Motor neuron (in vitro differentiated cells): ENCODE measurements around the gene CUL4A. TPM values are rescaled to one million over a fixed set of nuclear protein-coding genes. Genes with fewer than 3 reads are reported as not detected.
"Not testable (repeated sequence)": the region's sequence is repeated elsewhere in the genome, so short reads cannot be mapped to it uniquely, and the experiment has no call there.

Experiments
- ATAC-seq, 8 experiments: fragments of 200-7000 bp; cut with Tn5 transposase; replicated peaks in 6 of 8; 2 replicates each; pipeline ENCODE4 v1.8.0; 2021; ENCODE audit warnings: mild to moderate bottlenecking in 8 of 8, moderate library complexity in 8 of 8
- H3K27ac ChIP-seq, 2 donors: fragments of 250-450 bp; sonication (Bioruptor Pico); 2 replicates each; pipeline ENCODE4 v1.9.0; 2021; ENCODE audit warnings: antibody characterized with exemption in 2 of 2, mild to moderate bottlenecking in 2 of 2, moderate library complexity in 1 of 2
- H3K4me1 ChIP-seq, 2 donors: fragments of 250-450 bp; sonication (Bioruptor Pico); replicated peaks in 1 of 2; 2 replicates each; pipeline ENCODE4 v1.6.1; 2021; ENCODE audit warnings: antibody characterized with exemption in 2 of 2, mild to moderate bottlenecking in 2 of 2, moderate library complexity in 1 of 2
- H3K4me3 ChIP-seq, 5 donors: fragments of 250-450 bp; sonication (Bioruptor Pico); 2 replicates each; pipeline ENCODE4 v1.9.0; 2021; ENCODE audit warnings: antibody characterized with exemption in 5 of 5, mild to moderate bottlenecking in 5 of 5, moderate library complexity in 4 of 5
- WGBS, 10 experiments: fragments of 450-650 bp; shearing (Covaris generic); methylation state at CpG; one replicate each; pipeline ENCODE4 v1.0.0; 2022; 5-methylcytosine and 5-hydroxymethylcytosine counted together
- in situ Hi-C, 9 experiments: fragments of 400-800 bp; cut with MboI; loops; one replicate each; pipeline ENCODE4 v1.15.0; 2021; ENCODE audit warnings: low sequenced_read_pairs in 9 of 9, low pct_unique_long_range_greater_than_20kb in 2 of 9; ENCODE audit not compliant: unreplicated experiment in 9 of 9
- total RNA-seq, 8 experiments: library from RNA; unstranded; fragments of 300-600 nt; gene quantifications; 2 replicates each; pipeline versions ENCODE4 v1.2.3 to v1.2.4, GENCODE V29; 2022

CUL4A gene
- total RNA-seq, 8 experiments from 2014 or later: 17.5 to 114 (median 39.1) TPM

GRCh38 chr13:113238536-113238935 lies 29.1 kb downstream of the CUL4A start:
- 36 to 100% (median 90%) methylated on average over 2 to 4 of the region's 4 CpGs; no CpG with 5 or more reads in 2 of the 10 experiments for WGBS, 10 experiments
- ATAC-seq: no peak
- in situ Hi-C loops: no loop called here
- no peak overlapping the region for H3K4me3 ChIP-seq
- no peaks in the 10 kb centered on the region for H3K4me1 ChIP-seq
- no peak overlapping the region for H3K27ac ChIP-seq

GRCh38 chr13:113239357-113239756 lies 29.9 kb downstream of the CUL4A start:
- no peak for ATAC-seq
- in situ Hi-C loops: no loop called here
- Histone ChIP-seq H3K4me1 (no peaks in the 10 kb centered on the region), H3K27ac (no peak overlapping the region), H3K4me3 (no peak overlapping the region)
- WGBS, 10 experiments: 90 to 100% (median 92%) methylated on average over 2 to 3 of the region's 15 CpGs; no CpG with 5 or more reads in 6 of the 10 experiments

- Histone ChIP-seq H3K4me1 (no peaks in the 10 kb centered on the region), H3K27ac (no peak overlapping the region), H3K4me3 (no peak overlapping the region)
- 82 to 100% (median 92%) methylated on average over 1 to 6 of the region's 6 CpGs; no CpG with 5 or more reads in 1 of the 10 experiments for WGBS, 10 experiments
- in situ Hi-C loops: no loop called here
- no peak for ATAC-seq
Measured at GRCh38 chr13:113239986-113240385, 30.6 kb downstream of the CUL4A start.

DNA sequence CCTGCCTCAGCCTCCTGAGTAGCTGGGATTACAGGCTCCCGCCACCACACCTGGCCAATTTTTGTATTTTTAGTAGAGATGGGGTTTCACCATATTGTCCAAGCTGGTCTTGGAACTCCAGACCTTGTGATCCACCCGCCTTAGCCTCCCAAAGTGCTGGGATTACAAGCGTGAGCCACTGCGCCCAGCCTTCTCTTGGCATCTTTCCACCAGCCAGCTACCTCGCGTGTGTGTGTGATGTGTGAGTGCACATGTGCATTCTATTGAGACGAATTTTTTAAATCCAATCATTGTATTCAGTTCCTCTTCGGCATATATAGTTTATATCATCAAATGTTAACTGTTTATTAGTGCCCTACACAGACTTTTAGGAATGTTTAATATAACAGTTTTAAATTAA lies 32.2 kb downstream of the CUL4A start:
- in situ Hi-C loops, H3K27ac ChIP-seq, H3K4me3 ChIP-seq, ATAC-seq, H3K4me1 ChIP-seq: not testable (repeated sequence)
- WGBS, 10 experiments: 72 to 100% (median 90%) methylated on average over 1 to 7 of the region's 8 CpGs; no CpG with 5 or more reads in 3 of the 10 experiments

DNA sequence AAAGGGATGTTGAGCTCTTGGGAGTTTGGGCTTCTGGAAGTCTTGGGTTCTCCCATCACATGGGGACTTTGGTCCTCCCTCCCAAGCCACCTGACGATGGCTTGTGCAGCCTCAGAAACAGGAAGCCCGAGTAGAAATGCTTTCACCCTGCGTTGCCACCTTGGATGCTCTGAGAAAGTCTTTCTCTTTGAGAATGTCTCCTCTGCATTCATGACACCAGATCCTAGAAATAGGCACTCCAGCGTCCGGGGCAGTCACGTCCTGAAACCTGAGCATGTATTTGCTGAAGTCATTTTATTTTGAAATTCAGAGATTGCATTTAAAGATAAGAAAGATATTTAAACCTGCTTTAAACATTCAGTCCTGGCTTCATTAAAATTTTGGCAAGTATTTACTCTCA lies 34.4 kb downstream of the CUL4A start:
- WGBS, 10 experiments: 27 to 96% (median 80%) methylated on average over 1 to 6 of the region's 6 CpGs; no CpG with 5 or more reads in 1 of the 10 experiments
- H3K4me1 ChIP-seq: no peaks in the 10 kb centered on the region
- H3K27ac ChIP-seq: no peak overlapping the region
- ATAC-seq: no peak
- in situ Hi-C loops: no loop called here
- no peak overlapping the region for H3K4me3 ChIP-seq

DNA sequence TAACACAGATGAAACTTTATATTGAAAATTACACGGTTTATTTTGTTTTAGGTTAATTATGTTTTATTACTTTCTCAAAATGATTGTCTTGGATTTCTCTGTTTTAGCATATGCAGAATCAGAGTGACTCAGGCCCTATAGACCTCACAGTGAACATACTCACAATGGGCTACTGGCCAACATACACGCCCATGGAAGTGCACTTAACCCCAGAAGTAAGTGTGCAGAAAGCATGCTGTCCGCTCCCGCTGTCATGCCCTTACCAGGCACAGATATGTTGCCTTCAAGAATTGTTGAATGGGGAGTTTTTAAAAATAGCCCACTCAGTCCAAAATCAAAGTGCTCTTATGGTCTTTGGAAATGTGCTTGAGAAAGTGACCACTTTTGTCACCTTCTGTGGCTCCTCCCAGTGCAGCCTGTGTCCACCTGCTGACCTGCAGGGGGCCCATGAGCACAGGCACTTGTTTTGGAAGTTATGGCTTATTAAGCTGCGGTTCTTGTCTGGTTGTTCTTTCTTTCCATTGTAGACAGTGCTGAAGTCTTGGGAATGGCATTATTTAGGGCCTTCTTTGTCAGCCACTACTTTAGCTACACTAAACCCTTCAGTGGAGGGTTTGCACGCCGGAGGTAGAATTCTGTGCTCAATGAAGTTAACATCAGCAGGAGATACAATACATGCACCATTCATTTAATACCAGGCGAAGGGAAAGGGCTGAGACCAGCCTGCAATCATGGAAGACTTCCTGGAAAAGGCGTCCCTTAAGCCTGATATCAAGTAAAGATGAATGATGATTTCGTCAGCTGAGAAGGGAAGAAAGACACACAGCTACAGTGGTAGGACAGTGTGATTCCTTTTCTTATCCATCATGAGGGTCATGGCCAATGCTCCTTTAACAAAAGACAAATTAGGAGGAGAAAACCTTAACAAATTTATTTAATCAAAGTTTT lies 36.7 kb downstream of the CUL4A start:
- H3K27ac ChIP-seq: no peak overlapping the region

GRCh38 chr13:113252516-113253095 lies 43.2 kb downstream of the CUL4A start:
- no peaks in the 10 kb centered on the region for H3K4me1 ChIP-seq
- no peak overlapping the region for H3K4me3 ChIP-seq
- 80 to 100% (median 94%) methylated on average over 1 to 10 of the region's 11 CpGs; no CpG with 5 or more reads in 2 of the 10 experiments for WGBS, 10 experiments
- no peak for ATAC-seq
- no peak overlapping the region for H3K27ac ChIP-seq
- in situ Hi-C loops: no loop called here

More for the DNA sequence above, 36.7 kb downstream of the CUL4A start:
- no peaks in the 10 kb centered on the region for H3K4me1 ChIP-seq
- in situ Hi-C loops: no loop called here
- WGBS, 10 experiments: 0 to 86% (median 65%) methylated on average over 1 to 8 of the region's 10 CpGs
- no peak overlapping the region for H3K4me3 ChIP-seq
- peak in 3 of 8 experiments; percentile 96 to 99 (median 99) for ATAC-seq

DNA sequence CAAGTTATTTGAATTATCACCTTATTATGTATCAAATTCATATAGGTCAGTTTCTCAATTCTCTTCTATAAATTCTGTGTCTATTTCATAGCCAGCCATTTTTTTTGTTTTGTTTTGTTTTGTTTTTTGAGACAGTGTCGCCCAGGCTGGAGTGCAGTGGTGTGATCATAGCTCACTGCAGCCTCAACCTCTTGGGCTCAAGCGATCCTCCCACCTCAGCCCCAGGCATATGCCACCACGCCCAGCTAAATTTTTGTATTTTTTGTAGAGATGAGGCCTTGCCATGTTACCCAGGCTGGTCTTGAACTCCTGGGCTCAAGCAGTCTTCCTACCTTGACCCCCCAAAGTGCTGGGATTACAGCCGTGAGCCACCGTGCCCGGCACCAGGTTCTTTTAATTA lies 48.5 kb downstream of the CUL4A start:
- peak in 3 of 8 experiments; percentile 77 to 83 (median 81) for ATAC-seq
- H3K4me3 ChIP-seq, H3K27ac ChIP-seq, in situ Hi-C loops, H3K4me1 ChIP-seq: not testable (repeated sequence)
- 24 to 100% (median 93%) methylated on average over 1 to 6 of the region's 6 CpGs; no CpG with 5 or more reads in 1 of the 10 experiments for WGBS, 10 experiments

DNA sequence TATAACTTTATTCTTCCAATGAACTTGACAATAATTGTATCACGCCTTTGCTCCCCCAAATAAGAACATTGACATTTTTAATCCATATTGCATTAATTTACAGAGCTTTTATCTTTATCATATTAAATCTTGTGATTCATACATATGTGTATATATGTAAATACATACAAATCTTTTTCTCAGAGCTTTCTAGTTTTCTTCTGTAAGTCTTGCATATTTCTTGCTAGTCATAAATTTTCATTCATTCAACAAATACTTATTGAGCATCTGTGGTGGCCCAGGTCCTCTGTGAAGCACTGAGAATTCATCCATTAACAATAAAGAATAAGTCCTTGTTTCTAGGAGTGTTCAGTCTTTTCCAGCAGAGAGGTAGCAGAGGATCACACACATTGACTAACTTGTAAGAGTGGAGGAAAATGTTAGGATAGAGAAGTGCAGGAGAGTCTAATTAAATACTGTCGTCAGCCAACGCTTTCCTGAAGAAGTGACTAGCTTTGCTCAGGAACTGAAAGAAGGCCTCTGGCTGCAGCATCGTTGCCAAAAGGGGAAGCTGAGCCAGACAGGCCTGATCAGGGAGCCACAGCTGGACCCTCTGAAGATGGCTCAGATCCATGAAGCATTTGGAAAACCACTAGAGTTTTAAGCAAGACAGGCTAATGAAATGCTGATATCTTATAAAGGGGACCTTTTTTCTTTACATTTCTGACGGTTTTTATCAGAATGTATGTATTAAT lies 49.1 kb downstream of the CUL4A start:
- Histone ChIP-seq H3K4me1 (no peaks in the 10 kb centered on the region), H3K27ac (no peak overlapping the region), H3K4me3 (no peak overlapping the region)
- ATAC-seq: peak in 3 of 8 experiments; percentile 47 to 88 (median 58)
- WGBS, 10 experiments: 45 to 100% (median 93%) methylated on average over 1 to 5 of the region's 5 CpGs
- in situ Hi-C loops: no loop called here

DNA sequence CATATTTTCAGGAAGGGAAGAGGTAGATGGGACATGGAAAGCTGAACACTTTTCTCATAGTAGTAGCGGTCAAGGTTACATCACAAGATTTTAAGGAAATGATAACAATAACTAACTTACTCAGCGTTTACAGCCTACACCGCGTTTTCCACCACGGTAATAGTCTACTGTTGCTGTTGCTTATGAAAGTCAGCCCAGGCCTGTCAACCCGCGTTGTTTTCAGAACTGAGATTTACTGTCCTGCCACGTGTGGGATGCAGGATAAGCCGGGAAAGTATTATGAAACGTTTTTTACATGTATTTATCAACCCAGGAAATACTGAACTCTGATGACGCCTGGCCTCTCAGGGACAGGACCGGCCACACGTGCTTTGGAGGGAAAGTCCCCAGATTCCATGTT lies 51.6 kb downstream of the CUL4A start:
- ATAC-seq: no peak
- 69 to 100% (median 85%) methylated on average over 3 to 13 of the region's 13 CpGs; no CpG with 5 or more reads in 2 of the 10 experiments for WGBS, 10 experiments
- H3K4me1 ChIP-seq: no peaks in the 10 kb centered on the region
- H3K4me3 ChIP-seq: no peak overlapping the region
- no peak overlapping the region for H3K27ac ChIP-seq
- in situ Hi-C loops: no loop called here

- H3K4me1 ChIP-seq, ATAC-seq, H3K27ac ChIP-seq, H3K4me3 ChIP-seq, in situ Hi-C loops: not testable (repeated sequence)
- 14 to 100% (median 92%) methylated on average over 1 to 5 of the region's 14 CpGs; no CpG with 5 or more reads in 4 of the 10 experiments for WGBS, 10 experiments
Measured at GRCh38 chr13:113263016-113263415, 53.6 kb downstream of the CUL4A start.

GRCh38 chr13:113267642-113268405 lies 58.4 kb downstream of the CUL4A start:
- 90 to 100% (median 97%) methylated on average over 2 to 8 of the region's 20 CpGs; no CpG with 5 or more reads in 2 of the 10 experiments for WGBS, 10 experiments
- H3K4me3 ChIP-seq: no peak overlapping the region
- peak in 2 of 8 experiments; percentile 9 to 26 for ATAC-seq
- no peaks in the 10 kb centered on the region for H3K4me1 ChIP-seq
- in situ Hi-C loops: no loop called here
- H3K27ac ChIP-seq: no peak overlapping the region
